Measurements from ENCODE around the gene KRTAP5-6.
"Not testable (repeated sequence)": the region's sequence is repeated elsewhere in the genome, so short reads cannot be mapped to it uniquely, and the experiment has no call there.

DNA sequence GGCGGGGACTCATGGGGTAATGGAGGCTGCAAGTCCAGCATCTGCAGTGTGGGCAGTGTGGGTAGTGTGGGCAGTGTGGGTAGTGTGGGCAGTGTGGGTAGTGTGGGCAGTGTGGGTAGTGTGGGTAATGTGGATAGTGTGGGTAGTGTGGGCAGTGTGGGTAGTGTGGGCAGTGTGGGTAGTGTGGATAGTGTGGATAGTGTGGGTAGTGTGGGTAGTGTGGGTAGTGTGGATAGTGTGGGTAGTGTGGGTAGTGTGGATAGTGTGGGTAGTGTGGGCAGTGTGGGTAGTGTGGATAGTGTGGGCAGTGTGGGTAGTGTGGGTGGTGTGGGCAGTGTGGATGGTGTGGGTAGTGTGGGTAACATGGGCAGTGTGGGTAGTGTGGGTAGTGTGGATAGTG lies 26.5 kb upstream of the KRTAP5-6 start:
- TF ChIP-seq, protein P1, sequence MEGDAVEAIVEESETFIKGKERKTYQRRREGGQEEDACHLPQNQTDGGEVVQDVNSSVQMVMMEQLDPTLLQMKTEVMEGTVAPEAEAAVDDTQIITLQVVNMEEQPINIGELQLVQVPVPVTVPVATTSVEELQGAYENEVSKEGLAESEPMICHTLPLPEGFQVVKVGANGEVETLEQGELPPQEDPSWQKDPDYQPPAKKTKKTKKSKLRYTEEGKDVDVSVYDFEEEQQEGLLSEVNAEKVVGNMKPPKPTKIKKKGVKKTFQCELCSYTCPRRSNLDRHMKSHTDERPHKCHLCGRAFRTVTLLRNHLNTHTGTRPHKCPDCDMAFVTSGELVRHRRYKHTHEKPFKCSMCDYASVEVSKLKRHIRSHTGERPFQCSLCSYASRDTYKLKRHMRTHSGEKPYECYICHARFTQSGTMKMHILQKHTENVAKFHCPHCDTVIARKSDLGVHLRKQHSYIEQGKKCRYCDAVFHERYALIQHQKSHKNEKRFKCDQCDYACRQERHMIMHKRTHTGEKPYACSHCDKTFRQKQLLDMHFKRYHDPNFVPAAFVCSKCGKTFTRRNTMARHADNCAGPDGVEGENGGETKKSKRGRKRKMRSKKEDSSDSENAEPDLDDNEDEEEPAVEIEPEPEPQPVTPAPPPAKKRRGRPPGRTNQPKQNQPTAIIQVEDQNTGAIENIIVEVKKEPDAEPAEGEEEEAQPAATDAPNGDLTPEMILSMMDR (conservative IDR thresholded peaks at IDR 0.05; ENCODE audit: low read length) = not testable (repeated sequence)
- not testable (repeated sequence) for TF ChIP-seq EZH2phosphoT487 (IDR thresholded peaks at IDR 0.05; ENCODE audit: borderline replicate concordance)
